Limb (tissue), 2 donors: ENCODE measurements around the gene CHDH.

Source experiments
- DNase-seq, 2 donors: peaks; one replicate each; pipeline ENCODE4 v3.0.0-alpha.2; 2016; ENCODE audit errors: extremely low spot score in 2 of 2

The CHDH gene, protein sequence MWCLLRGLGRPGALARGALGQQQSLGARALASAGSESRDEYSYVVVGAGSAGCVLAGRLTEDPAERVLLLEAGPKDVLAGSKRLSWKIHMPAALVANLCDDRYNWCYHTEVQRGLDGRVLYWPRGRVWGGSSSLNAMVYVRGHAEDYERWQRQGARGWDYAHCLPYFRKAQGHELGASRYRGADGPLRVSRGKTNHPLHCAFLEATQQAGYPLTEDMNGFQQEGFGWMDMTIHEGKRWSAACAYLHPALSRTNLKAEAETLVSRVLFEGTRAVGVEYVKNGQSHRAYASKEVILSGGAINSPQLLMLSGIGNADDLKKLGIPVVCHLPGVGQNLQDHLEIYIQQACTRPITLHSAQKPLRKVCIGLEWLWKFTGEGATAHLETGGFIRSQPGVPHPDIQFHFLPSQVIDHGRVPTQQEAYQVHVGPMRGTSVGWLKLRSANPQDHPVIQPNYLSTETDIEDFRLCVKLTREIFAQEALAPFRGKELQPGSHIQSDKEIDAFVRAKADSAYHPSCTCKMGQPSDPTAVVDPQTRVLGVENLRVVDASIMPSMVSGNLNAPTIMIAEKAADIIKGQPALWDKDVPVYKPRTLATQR

GRCh38 chr3:53846134-53846850, at the start of gene CHDH, which contains the start of gene IL17RB:
Gene CHDH, minus strand, starts transcription at chr3:53846419. Its CDS starts 22,411 bp downstream, at chr3:53824008.
Gene IL17RB, plus strand, starts transcription at chr3:53846568. Its CDS starts 21 bp downstream, at chr3:53846589.
- DNase-seq: peak; percentile 36 to 75

DNA sequence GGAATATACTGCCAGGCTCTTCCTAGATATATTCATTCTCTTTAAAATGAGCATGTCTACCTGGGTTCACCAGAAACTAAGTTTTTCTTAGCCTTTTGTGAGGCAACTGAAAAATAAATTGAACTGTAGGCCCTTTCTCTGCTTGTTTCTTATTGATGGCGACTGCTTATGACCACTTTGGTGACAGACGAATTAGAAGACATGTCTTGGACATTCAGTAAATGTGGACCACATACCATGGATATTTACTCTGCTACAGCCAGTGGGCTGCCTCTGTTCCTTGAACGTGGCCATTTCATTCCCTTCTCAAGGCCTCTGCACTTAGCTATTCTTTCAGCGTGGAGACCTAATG, 46.0 kb upstream of the CHDH start:
- DNase-seq: peak in 1 of 2 donors; percentile 36

DNA sequence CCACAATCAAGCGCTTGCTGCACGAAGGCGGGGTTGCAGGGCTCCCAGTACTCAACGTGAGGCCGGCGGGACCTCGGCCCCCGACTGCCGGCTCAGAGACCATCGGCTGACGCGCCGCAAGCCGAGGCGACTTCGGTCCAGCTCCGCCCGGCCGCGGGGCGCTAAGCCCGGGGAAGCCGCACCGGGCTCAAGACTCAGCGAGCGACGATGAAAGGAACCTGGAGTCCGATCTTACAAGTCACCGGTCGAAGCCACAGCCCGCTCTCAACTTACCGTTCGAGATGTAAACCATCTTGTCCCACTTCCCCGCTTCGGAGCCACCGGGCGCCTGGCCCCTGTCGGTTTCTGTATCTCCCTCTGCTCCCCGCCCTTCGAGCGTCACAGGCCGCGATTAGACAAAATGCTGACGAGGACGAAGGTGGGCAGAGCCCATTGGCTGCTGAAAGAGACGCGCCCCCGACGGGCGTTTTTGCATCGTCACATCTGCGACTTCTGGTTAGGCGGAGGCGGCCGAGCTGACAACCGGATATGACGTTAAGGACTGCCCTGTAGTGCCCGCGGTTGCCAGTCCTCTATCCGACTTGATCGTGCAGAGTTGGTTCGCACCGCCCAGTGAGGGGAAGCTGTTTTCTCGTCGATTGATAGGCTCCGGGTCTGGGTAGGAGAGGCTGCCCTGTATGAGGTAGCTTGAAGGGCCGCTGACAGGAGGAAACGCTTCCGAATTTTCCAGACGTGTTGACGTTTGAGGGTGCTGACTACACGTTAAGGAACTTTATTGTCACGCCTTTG, 45.5 kb upstream of the CHDH start, which contains the start of gene SELENOK:
TSS of gene SELENOK (minus strand) at position 363 of the 789 bp plus-strand sequence.
- DNase-seq: peak; percentile 97 to 99

DNA sequence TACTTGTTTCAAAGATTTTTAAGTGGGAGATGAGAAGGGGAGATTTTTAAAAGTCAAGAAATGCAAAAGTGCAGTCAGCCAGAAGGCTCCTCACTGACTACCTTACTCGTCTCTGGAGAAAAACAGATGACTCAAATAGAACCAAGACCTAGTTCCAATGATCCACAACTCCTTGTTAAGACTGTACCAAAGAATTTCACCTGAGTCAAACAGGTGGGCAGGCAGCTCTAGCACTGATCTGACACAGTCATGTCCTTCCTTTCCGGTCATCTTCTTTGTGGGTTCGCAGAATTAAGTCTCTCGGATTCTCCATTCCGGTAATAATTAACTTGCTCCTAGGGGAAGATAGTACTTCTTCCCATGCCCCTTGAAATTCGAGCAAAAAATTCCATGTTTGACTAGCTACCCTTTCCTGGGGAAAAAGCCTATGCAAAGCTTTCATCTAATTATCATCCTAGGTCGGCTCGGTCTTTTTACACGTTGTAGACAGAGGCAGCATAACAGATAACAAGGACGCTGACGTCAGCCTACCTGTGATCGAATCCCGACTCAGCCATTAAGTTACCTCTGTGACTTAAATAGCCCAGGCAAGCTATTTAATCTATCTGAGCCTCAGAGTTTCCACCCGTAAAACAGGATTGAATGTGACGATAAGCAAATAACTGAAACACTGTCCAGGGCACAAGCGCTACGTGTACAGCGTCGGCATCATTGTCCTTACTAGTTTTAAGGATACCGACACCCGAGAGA, 44.7 kb upstream of the CHDH start:
- DNase-seq: no peak

GRCh38 chr3:53888232-53888631, 42.0 kb upstream of the CHDH start:
- DNase-seq: no peak

- no peak for DNase-seq
These were observed 41.2 kb upstream of the CHDH start for GRCh38 chr3:53887446-53887845.

DNA sequence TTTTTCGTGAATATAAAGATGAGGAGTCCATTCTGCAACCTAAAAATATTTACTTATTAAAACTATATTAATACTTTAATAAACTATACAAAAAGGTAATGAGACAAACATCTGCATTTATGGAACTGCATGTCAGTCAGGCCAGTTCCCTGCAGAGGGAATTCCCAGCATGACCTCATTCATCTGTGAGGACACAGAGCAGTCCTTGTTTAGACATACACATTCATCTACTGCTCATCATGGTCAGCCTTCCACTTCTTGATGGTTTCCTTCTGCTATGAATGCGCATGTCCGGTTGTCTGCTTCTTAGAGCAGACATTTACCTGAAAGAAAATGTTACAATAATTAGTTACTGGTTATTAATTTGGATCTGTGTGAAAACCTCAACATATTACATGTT, 39.0 kb upstream of the CHDH start:
- DNase-seq: no peak

DNA sequence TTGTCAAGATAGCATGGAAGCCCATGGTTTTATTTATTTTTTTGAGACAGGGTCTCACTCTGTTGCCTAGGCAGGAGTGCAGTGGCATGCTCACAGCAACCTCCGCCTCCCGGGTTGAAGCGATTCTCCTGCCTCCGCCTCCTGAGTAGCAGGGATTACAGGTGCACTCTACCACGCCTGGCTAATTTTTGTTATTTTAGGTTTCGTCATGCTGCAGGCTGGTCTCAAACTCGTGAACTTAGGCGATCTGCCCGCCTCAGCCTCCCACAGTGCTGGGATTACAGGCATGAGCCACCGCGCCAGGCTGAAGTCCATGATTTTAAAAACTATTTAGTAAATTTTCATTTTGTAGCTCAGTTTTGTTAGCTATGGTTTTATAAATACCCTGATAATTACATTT, 38.4 kb upstream of the CHDH start:
- DNase-seq: no peak

DNA sequence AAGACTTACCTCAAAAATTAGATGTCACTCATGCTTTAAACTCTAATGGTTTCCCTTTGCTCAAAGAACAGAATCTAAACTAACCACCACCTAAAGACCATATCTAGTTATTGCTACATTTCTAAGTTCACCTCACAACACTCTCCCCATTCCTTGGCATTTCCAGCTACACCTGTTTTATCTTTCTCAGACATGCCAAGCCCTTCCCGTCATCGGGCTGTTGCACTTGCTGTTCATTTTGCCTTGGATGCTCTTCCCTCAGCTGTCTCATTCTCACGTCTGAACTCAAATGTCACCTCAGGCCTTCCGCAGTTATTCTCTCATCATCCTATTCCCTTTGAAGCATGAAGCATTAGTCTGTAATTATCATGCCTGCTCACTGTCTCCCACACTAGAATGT, 36.8 kb upstream of the CHDH start:
- no peak for DNase-seq

DNA sequence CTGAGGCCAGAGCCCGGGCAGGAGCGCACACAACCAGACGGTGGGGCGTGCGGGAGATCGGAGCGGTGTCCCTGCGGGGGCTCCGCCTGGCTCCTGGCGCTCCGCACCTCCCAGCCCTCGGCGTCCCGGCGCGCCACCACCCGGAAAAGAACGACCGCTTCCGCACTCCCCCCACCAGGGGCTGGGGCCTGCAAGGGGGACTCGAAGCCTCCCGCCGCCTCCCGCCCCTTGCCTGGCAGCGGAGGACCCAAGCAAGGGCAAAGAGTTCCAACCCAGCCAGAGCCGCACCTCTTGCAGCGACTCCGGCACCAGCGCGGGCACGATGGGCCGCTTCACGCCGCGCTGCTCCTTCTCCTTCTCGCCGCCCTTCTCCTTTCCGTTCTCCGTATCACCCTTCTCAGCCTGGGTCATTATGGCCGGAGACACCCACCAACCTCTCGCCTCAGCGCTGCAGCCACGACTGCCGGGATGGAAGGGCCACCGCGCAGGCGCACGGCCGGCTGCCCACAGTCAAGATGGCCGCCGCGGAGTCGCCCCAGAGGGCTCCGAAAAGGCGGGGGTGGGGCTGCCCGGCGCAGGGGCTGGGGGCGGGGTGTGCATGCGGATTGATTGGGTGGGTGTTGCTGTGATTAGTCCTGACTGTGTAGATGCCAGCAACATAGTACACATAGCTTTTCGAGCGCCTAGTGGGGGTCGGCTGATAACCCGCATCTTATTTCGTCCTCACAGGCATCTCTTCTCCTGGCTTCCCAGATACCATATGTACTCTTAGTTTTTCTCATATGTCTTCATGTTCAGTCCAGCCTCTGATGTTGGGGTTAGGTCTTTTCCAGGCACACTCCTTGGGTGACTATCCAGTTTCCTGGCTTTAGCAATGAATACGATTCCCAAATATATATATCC, 35.7 kb upstream of the CHDH start, which contains the start of gene ACTR8:
TSS of gene ACTR8 (minus strand) at position 462 of the 903 bp plus-strand sequence. CDS start at position 411, 51 bp downstream.
- DNase-seq: peak; percentile 91 to 96

GRCh38 chr3:53880396-53881345, 34.5 kb upstream of the CHDH start:
- DNase-seq: no peak

DNA sequence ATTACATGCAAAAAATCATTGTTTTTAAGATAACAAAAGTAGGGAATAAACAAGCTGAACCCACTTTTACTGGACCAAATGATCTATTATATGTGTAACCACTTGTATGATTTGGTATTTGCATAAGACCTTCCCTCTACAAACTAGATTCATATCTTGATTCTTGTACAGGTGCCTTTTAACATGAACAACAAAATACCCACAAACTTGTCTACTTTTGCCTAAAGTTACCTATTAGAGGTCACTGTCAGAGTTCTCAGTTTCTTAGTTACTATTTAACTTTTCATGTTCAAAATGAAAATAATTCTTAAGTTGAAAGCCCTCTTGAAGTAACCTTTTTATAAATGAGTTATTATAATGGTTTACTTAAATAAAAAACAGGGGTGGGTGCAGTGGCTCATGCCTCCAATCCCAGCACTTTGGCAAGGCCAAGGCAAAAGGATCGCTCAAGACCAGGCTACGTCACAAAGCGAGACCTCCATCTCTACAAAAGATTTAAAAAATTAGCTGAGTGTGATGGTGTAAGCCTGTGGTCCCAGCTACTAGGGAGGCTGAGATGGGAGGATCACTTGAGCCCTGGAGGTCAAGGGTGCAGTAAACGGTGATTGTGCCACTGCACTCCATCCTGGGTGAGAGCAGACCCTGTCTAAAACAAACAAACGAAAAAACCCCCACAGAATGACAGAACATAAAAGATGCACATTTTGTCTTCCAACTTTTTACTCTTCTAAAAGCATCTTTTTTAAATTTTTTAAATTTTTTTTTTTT, 19.7 kb upstream of the CHDH start:
- DNase-seq: no peak

DNA sequence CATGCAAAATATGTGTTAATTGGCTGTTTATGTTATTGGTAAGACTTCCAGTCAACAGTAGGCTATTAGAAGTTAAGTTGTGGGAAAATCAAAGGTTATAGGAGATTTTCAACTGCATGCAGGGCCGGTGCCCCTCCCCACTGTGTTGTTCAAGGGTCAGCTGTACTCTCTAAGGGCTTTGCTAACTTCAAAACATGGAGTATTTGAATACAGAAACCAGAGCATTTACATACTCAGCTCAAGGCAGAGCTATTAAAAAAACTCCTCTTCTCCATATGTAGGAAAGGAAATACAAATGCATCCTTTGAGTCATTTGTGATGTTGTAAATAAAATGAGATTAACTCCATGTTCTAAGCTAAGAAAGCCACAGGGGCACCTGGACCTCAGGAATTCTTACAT, 16.9 kb upstream of the CHDH start:
- no peak for DNase-seq

GRCh38 chr3:53862241-53862640, 16.0 kb upstream of the CHDH start:
- no peak for DNase-seq

- DNase-seq: no peak
These were observed 14.0 kb upstream of the CHDH start for GRCh38 chr3:53860196-53860595.

GRCh38 chr3:53859178-53859577, 13.0 kb upstream of the CHDH start:
- DNase-seq: no peak

- no peak for DNase-seq
These were observed 12.0 kb upstream of the CHDH start for GRCh38 chr3:53858096-53858741.
